ENCODE results near the gene TPRA1. TPM values are rescaled to one million over a fixed set of nuclear protein-coding genes. Genes with fewer than 3 reads are reported as not detected.

Gene TPRA1
- total RNA-seq, 1 donor from 2014 or later = 24.6 TPM

DNA sequence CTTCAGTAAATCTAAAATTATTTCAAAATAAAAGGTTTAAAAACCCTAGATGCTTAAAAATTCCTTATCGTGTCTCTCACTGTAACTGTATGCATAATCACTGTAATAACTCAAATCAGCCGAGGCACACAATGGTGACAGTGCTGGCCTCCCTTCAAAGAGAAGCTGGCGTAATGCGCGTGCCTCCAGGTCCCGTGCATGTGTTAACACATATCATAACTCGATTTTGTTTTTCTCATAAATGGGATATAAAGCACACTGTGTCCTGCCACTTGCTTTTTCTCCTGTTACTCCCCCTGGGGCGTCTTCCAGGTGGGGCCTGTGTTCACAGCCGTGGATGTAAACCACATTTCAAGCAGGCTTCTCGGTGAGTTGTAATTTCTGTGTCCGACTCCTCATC lies 56.0 kb downstream of the TPRA1 start:
- Histone ChIP-seq H3K4me1 (ENCODE audit: insufficient read depth, low read length) (no peaks in the 10 kb centered on the region), H3K4me3 (ENCODE audit: insufficient read depth, low read depth, low read length) (no peak overlapping the region), H3K27me3 (ENCODE audit: insufficient read depth, low read length) (peaks cover 4% of the 10 kb centered on the region), H3K4me2 (ENCODE audit: low read length) (no peak overlapping the region), H4K20me1 (ENCODE audit: insufficient read depth, low read length) (no peaks in the 10 kb centered on the region), H2AFZ (ENCODE audit: low read depth, low read length) (no peak overlapping the region), H3K27ac (ENCODE audit: low read depth, low read length) (no peak overlapping the region), H3K79me2 (ENCODE audit: insufficient read depth, low read length) (no peaks in the 10 kb centered on the region), H3K9ac (ENCODE audit: low read length) (no peak overlapping the region), H3K36me3 (ENCODE audit: insufficient read depth, low read length) (no peaks in the 10 kb centered on the region), H3K9me3 (ENCODE audit: insufficient read depth, low read depth, low read length) (no peaks in the 10 kb centered on the region)
- no peak for DNase-seq (ENCODE audit: low read depth)
- FAIRE-seq = no peak
- Mint-ChIP-seq H3K27me3 (ENCODE audit: low read depth, unreplicated experiment) (peaks cover 31% of the 10 kb centered on the region), H3K9me3 (ENCODE audit: unreplicated experiment) (peaks cover 11% of the 10 kb centered on the region), H3K4me1 (ENCODE audit: low read depth, unreplicated experiment) (peaks cover 3% of the 10 kb centered on the region), H3K36me3 (ENCODE audit: low read depth, unreplicated experiment) (no peaks in the 10 kb centered on the region), H3K4me3 (ENCODE audit: unreplicated experiment) (no peak overlapping the region), H3K27ac (ENCODE audit: unreplicated experiment) (no peak overlapping the region)
- TF ChIP-seq, protein P1, sequence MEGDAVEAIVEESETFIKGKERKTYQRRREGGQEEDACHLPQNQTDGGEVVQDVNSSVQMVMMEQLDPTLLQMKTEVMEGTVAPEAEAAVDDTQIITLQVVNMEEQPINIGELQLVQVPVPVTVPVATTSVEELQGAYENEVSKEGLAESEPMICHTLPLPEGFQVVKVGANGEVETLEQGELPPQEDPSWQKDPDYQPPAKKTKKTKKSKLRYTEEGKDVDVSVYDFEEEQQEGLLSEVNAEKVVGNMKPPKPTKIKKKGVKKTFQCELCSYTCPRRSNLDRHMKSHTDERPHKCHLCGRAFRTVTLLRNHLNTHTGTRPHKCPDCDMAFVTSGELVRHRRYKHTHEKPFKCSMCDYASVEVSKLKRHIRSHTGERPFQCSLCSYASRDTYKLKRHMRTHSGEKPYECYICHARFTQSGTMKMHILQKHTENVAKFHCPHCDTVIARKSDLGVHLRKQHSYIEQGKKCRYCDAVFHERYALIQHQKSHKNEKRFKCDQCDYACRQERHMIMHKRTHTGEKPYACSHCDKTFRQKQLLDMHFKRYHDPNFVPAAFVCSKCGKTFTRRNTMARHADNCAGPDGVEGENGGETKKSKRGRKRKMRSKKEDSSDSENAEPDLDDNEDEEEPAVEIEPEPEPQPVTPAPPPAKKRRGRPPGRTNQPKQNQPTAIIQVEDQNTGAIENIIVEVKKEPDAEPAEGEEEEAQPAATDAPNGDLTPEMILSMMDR (IDR thresholded peaks at IDR 0.05; ENCODE audit: insufficient read depth, low read depth, low read length) = no peak
- no peak for TF ChIP-seq EZH2 (IDR thresholded peaks at IDR 0.05; ENCODE audit: insufficient read depth, low read length)

DNA sequence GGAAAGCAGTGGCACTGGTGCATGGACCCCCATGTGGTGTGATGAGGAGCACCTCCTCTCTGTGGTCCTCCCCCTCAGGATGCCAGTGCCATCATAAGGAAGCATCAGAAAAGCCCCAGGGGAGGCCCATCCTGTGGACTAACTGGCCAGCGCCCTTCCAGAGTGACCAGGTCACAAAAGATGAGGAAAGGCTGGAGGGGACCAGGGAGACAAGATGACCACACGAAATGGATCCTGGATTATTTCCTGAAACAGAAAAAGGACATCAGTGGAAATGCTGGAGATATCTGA lies 56.4 kb downstream of the TPRA1 start:
- TF ChIP-seq EZH2 (IDR thresholded peaks at IDR 0.05; ENCODE audit: insufficient read depth, low read length) = no peak
- TF ChIP-seq, protein P1 (IDR thresholded peaks at IDR 0.05; ENCODE audit: insufficient read depth, low read depth, low read length) = no peak
- peaks cover 28% of the 10 kb centered on the region for H3K27me3 Mint-ChIP-seq (ENCODE audit: low read depth, unreplicated experiment)

DNA sequence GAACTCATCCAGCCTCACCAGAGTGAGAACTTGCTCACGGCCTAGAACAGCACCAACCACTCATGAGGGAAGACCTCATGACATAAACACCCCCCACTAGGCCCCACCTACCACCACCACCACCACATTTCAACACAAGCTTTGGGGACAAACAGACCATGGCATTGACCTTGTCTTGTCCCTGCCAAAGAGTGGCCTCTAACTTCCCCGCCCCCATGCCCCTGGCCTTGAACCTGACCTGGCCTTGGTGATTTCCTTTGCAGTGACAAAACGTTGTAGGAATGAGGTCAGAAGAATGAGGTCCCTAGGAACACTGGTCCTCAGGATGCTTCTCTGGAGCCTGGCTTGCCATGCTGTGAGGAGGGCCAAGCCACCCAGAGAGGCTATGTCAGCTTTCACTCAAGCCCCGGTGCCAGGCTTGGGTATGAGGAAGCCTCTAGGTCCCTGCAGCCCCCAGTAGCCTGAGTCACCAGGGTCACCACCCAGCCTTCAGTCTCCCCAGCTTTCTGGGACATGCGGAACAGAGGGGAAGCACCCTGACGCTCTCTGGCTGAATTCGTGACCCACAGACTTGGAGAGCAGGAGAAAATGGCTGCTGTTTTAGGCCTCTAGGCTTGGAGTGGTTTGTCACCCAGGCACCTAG lies 57.9 kb downstream of the TPRA1 start:
- H3K27me3 Mint-ChIP-seq (ENCODE audit: low read depth, unreplicated experiment) = peaks cover 34% of the 10 kb centered on the region
- Histone ChIP-seq H3K27ac (ENCODE audit: low read depth, low read length) (no peak overlapping the region), H3K79me2 (ENCODE audit: insufficient read depth, low read length) (no peaks in the 10 kb centered on the region), H3K4me3 (ENCODE audit: insufficient read depth, low read depth, low read length) (no peak overlapping the region), H3K9ac (ENCODE audit: low read length) (no peak overlapping the region), H3K4me2 (ENCODE audit: low read length) (no peak overlapping the region), H3K36me3 (ENCODE audit: insufficient read depth, low read length) (no peaks in the 10 kb centered on the region), H3K4me1 (ENCODE audit: insufficient read depth, low read length) (no peaks in the 10 kb centered on the region), H3K9me3 (ENCODE audit: insufficient read depth, low read depth, low read length) (no peaks in the 10 kb centered on the region), H2AFZ (ENCODE audit: low read depth, low read length) (no peak overlapping the region), H3K27me3 (ENCODE audit: insufficient read depth, low read length) (no peaks in the 10 kb centered on the region), H4K20me1 (ENCODE audit: insufficient read depth, low read length) (no peaks in the 10 kb centered on the region)
- FAIRE-seq (no peak), DNase-seq (ENCODE audit: low read depth) (no peak)
- H3K9me3 Mint-ChIP-seq (ENCODE audit: unreplicated experiment) = peaks cover 13% of the 10 kb centered on the region
- H3K4me3 Mint-ChIP-seq (ENCODE audit: unreplicated experiment) = no peak overlapping the region
- TF ChIP-seq, protein P1 (IDR thresholded peaks at IDR 0.05; ENCODE audit: insufficient read depth, low read depth, low read length) = no peak
- TF ChIP-seq EZH2 (IDR thresholded peaks at IDR 0.05; ENCODE audit: insufficient read depth, low read length) = no peak
- no peak overlapping the region for H3K27ac Mint-ChIP-seq (ENCODE audit: unreplicated experiment)
- no peaks in the 10 kb centered on the region for H3K36me3 Mint-ChIP-seq (ENCODE audit: low read depth, unreplicated experiment)
- peaks cover 3% of the 10 kb centered on the region for H3K4me1 Mint-ChIP-seq (ENCODE audit: low read depth, unreplicated experiment)

More for the DNA sequence above, 56.4 kb downstream of the TPRA1 start:
- no peak overlapping the region for H3K4me3 ChIP-seq (ENCODE audit: insufficient read depth, low read depth, low read length)
- H3K4me2 ChIP-seq (ENCODE audit: low read length) = no peak overlapping the region
- Mint-ChIP-seq H3K27ac (ENCODE audit: unreplicated experiment) (no peak overlapping the region), H3K36me3 (ENCODE audit: low read depth, unreplicated experiment) (no peaks in the 10 kb centered on the region), H3K4me3 (ENCODE audit: unreplicated experiment) (no peak overlapping the region), H3K4me1 (ENCODE audit: low read depth, unreplicated experiment) (peaks cover 3% of the 10 kb centered on the region), H3K9me3 (ENCODE audit: unreplicated experiment) (peaks cover 11% of the 10 kb centered on the region)
- no peak overlapping the region for H3K9ac ChIP-seq (ENCODE audit: low read length)
- H3K79me2 ChIP-seq (ENCODE audit: insufficient read depth, low read length) = no peaks in the 10 kb centered on the region
- FAIRE-seq (no peak), DNase-seq (ENCODE audit: low read depth) (no peak)
- no peak overlapping the region for H3K27ac ChIP-seq (ENCODE audit: low read depth, low read length)
- no peaks in the 10 kb centered on the region for H3K9me3 ChIP-seq (ENCODE audit: insufficient read depth, low read depth, low read length)
- no peaks in the 10 kb centered on the region for H3K36me3 ChIP-seq (ENCODE audit: insufficient read depth, low read length)
- peaks cover 4% of the 10 kb centered on the region for H3K27me3 ChIP-seq (ENCODE audit: insufficient read depth, low read length)
- H2AFZ ChIP-seq (ENCODE audit: low read depth, low read length) = no peak overlapping the region
- H3K4me1 ChIP-seq (ENCODE audit: insufficient read depth, low read length) = no peaks in the 10 kb centered on the region
- H4K20me1 ChIP-seq (ENCODE audit: insufficient read depth, low read length) = no peaks in the 10 kb centered on the region

Data from astrocyte (in vitro differentiated cells and primary cell).